Transverse colon (tissue), 4 donors: Measurements from ENCODE around the gene C1QL4. TPM values are rescaled to one million over a fixed set of nuclear protein-coding genes. Genes with fewer than 3 reads are reported as not detected.

Experiments used
- DNase-seq: peaks from one replicate; pipeline ENCODE4 v3.0.0-alpha.2; 2019
- H3K27ac ChIP-seq, 4 donors: fragments of 200-600 bp; sonication (generic); 2 replicates each; pipeline ENCODE4 v1.5.1; 2016 to 2018; ENCODE audit warnings: inconsistent platforms in 4 of 4
- H3K27me3 ChIP-seq: fragments of 200-600 bp; sonication (generic); 2 replicates; pipeline ENCODE4 v1.5.1; 2017; ENCODE audit warnings: inconsistent platforms
- H3K36me3 ChIP-seq, 4 donors: fragments of 200-600 bp; sonication (generic); 2 replicates each; pipeline ENCODE4 v1.5.1; 2017 to 2019; ENCODE audit warnings: inconsistent platforms in 4 of 4
- H3K4me1 ChIP-seq, 4 donors: fragments of 200-600 bp; sonication (generic); 2 replicates each; pipeline ENCODE4 v1.5.1; 2017 to 2020; ENCODE audit warnings: inconsistent platforms in 4 of 4
- H3K4me3 ChIP-seq, 4 donors: fragments of 200-600 bp; sonication (generic); 1 replicate in 1 of 4; 2 replicates in 3 of 4; pipeline versions ENCODE4 v1.5.1 to v1.6.1; 2017 to 2019; ENCODE audit warnings: inconsistent platforms in 4 of 4
- H3K9me3 ChIP-seq, 2 donors: fragments of 200-600 bp; sonication (generic); 2 replicates each; pipeline ENCODE4 v1.5.1; 2017 to 2019; ENCODE audit warnings: inconsistent platforms in 2 of 2
- EP300 ChIP-seq: sonication (generic); formaldehyde crosslinking; IDR thresholded peaks from one replicate; pipeline ENCODE4 v1.6.1; 2017; ENCODE audit warnings: antibody characterized with exemption, low read depth
- POLR2A ChIP-seq: fragments of 450-650 bp; IDR thresholded peaks from one replicate; pipeline ENCODE4 v1.6.1; 2016; ENCODE audit warnings: antibody characterized with exemption, mild to moderate bottlenecking, moderate library complexity
- POLR2AphosphoS5 ChIP-seq, 3 donors: sonication (generic); formaldehyde crosslinking; IDR thresholded peaks; one replicate each; pipeline ENCODE4 v1.6.1; 2016; ENCODE audit warnings: antibody characterized with exemption in 3 of 3
- WGBS, 2 donors: methylation state at CpG; one replicate each; pipeline ENCODE4 v1.1.5; 2018; ENCODE audit warnings: low coverage in 1 of 2; 5-methylcytosine and 5-hydroxymethylcytosine counted together
- in situ Hi-C, 4 donors: fragments of 200-750 bp; cut with MboI; loops; one replicate each; pipeline versions ENCODE4 v1.15.0 to v1.15.1; 2017; ENCODE audit warnings: low sequenced_read_pairs in 3 of 4, low pct_ligation_motif_present in 1 of 4, low pct_unique_long_range_greater_than_20kb in 1 of 4
- intact Hi-C: fragments of 100-400 bp; cut with DNase I; formaldehyde crosslinking; loops from one replicate; pipeline ENCODE4 v1.15.1; 2023; ENCODE audit warnings: low total_unique reads
- total RNA-seq, 4 donors: library from RNA; depleted of rRNA; stranded (reverse); fragments of >200 nt; gene quantifications; one replicate each; pipeline ENCODE4 v1.1.0, GENCODE V29; 2016
- TF ChIP-seq, protein P1 (sequence below), 5 experiments: fragments of 200-600 bp in 3 of 5; fragments of 450-650 bp in 2 of 5; sonication (generic) in 3 of 5; IDR thresholded peaks; 1 replicate in 2 of 5; 2 replicates in 3 of 5; pipeline ENCODE4 v1.5.1; 2016 to 2017; ENCODE audit warnings: antibody characterized with exemption in 5 of 5, inconsistent platforms in 3 of 5, mild to moderate bottlenecking in 2 of 5, moderate library complexity in 1 of 5

Gene C1QL4
- total RNA-seq, 4 donors from 2014 or later: not detected

DNA sequence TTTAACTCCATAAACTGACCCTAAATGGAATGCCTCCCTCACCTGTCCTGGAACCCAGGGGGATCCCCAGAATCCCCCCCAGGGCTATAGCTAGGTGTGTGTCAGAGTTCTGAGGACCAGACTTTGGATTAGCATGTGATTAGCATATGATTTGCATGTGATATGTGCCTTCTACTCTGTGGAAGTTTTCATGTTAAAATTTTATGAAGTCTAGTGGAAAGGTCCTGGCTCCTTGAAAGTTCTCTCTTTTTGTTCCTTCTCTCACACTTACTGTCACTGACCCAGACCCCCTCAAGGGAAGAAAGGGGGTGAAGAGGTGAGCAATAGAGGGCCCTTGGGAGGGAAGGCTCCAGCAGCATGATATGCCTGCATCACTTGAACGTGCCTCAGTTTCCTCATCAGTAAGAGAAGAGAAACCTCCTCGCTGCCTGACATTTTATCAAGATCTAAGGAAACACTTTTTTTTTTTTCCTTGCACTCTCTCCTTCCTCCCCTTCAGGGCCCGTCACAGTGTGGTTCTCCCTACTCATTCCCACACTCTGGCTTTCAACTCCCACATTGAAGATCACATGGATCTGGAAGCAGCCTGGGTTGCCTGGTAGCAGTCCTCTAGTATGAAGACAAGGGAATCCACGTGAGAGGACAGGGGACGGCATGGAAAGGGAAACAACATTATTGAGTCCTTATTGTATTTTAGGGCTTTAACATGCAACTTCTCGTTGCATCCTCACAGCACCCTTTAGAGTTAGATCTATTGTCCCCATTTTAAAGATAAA lies 3.3 kb upstream of the C1QL4 start:
- in situ Hi-C loops (loop anchor here in 1 of 4 donors (10.0 kb wide), 1 partner anchor 175 kb away; no protein-coding TSS in a partner anchor), intact Hi-C loops (loop anchor here (5.0 kb wide), 1 partner anchor 48 kb away; no protein-coding TSS in a partner anchor)
- Histone ChIP-seq H3K9me3 (no peaks in the 10 kb centered on the region), H3K27me3 (peaks cover 77% of the 10 kb centered on the region), H3K27ac (no peak overlapping the region), H3K36me3 (no peaks in the 10 kb centered on the region), H3K4me3 (no peak overlapping the region), H3K4me1 (peaks cover 13 to 51% (median 38%) of the 10 kb centered on the region in 4 donors)
- DNase-seq: no peak
- TF ChIP-seq POLR2AphosphoS5 (IDR thresholded peaks at IDR 0.05) (no peak), EP300 (no peak), POLR2A (no peak)
- TF ChIP-seq, protein P1, sequence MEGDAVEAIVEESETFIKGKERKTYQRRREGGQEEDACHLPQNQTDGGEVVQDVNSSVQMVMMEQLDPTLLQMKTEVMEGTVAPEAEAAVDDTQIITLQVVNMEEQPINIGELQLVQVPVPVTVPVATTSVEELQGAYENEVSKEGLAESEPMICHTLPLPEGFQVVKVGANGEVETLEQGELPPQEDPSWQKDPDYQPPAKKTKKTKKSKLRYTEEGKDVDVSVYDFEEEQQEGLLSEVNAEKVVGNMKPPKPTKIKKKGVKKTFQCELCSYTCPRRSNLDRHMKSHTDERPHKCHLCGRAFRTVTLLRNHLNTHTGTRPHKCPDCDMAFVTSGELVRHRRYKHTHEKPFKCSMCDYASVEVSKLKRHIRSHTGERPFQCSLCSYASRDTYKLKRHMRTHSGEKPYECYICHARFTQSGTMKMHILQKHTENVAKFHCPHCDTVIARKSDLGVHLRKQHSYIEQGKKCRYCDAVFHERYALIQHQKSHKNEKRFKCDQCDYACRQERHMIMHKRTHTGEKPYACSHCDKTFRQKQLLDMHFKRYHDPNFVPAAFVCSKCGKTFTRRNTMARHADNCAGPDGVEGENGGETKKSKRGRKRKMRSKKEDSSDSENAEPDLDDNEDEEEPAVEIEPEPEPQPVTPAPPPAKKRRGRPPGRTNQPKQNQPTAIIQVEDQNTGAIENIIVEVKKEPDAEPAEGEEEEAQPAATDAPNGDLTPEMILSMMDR (IDR thresholded peaks at IDR 0.05): no peak
- 69 to 80% methylated on average over 1 to 6 of the region's 6 CpGs for WGBS, 2 donors

- intact Hi-C loops (no loop called here), in situ Hi-C loops (loop anchor here in 1 of 4 donors (10.0 kb wide), 1 partner anchor 55 kb away; no protein-coding TSS in a partner anchor)
- peaks cover 13 to 46% (median 33%) of the 10 kb centered on the region in 4 donors for H3K4me1 ChIP-seq
- DNase-seq: peak; percentile 80
- H3K27ac ChIP-seq: no peak overlapping the region
- no peak for TF ChIP-seq EP300
- TF ChIP-seq, protein P1 (IDR thresholded peaks at IDR 0.05): no peak
- no peak for TF ChIP-seq POLR2AphosphoS5 (IDR thresholded peaks at IDR 0.05)
- TF ChIP-seq POLR2A: no peak
- H3K4me3 ChIP-seq: no peak overlapping the region
- peaks cover 77% of the 10 kb centered on the region for H3K27me3 ChIP-seq
- H3K36me3 ChIP-seq: no peaks in the 10 kb centered on the region
- 48% methylated on average over 5 of the region's 5 CpGs; no CpG with 5 or more reads in 1 of the 2 donors for WGBS, 2 donors
- no peaks in the 10 kb centered on the region for H3K9me3 ChIP-seq
These were observed 2.5 kb upstream of the C1QL4 start for GRCh38 chr12:49339464-49339861.

DNA sequence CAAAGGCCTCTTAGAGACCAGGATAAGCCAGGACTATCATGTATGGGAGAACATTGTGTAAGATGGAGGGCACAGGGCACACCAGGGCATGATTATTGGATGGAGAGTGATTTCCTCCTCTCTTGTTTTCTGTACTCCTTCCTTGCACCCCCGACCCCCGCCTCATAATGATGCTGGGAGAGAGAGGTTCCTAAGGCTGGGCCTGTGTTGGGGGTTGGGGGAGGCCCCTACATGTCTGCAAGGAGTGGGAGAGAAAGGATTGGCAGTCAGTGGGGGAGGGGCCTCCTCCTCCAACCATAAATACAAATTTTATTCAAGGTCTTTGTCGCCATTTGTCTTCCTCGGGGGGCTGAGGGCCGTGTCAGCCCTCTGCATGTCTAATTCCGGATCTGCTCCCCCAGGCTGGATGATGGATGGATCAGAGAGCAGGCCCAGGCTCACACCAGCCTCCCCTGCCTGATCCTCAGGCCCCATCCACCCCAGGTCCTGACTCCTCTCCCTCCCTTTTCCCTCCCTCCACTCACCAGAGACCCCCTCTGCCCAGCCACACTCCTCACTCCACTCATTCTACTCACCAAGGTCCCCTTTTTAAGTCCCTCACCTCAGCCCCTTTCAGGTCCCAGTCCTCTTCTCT lies 2.0 kb upstream of the C1QL4 start:
- in situ Hi-C loops (loop anchor here in 1 of 4 donors (10.0 kb wide), 1 partner anchor 54 kb away; no protein-coding TSS in a partner anchor), intact Hi-C loops (no loop called here)
- DNase-seq: no peak
- Histone ChIP-seq H3K4me1 (peaks cover 13 to 43% (median 33%) of the 10 kb centered on the region in 4 donors), H3K36me3 (no peaks in the 10 kb centered on the region), H3K9me3 (no peaks in the 10 kb centered on the region), H3K4me3 (no peak overlapping the region), H3K27me3 (peaks cover 77% of the 10 kb centered on the region), H3K27ac (no peak overlapping the region)
- WGBS, 2 donors: 65% methylated on average over 6 of the region's 6 CpGs; no CpG with 5 or more reads in 1 of the 2 donors
- no peak for TF ChIP-seq EP300
- no peak for TF ChIP-seq POLR2A
- TF ChIP-seq, protein P1 (IDR thresholded peaks at IDR 0.05): no peak
- no peak for TF ChIP-seq POLR2AphosphoS5 (IDR thresholded peaks at IDR 0.05)
